H1 (cell line): ENCODE measurements around the gene CYP2J2. TPM values are rescaled to one million over a fixed set of nuclear protein-coding genes. Genes with fewer than 3 reads are reported as not detected.

Source experiments
- CTCF ChIA-PET: fragments of 300-600 bp; sonication (Branson Sonifier 250); formaldehyde crosslinking; loops from one replicate; lab custom pipeline; 2021; ENCODE audit not compliant: partially characterized antibody; lab: Charles Lee
- POLR2A ChIA-PET: fragments of 300-600 bp; sonication (Branson Sonifier 250); formaldehyde crosslinking; loops from one replicate; lab custom pipeline; 2021; ENCODE audit warnings: inconsistent platforms; ENCODE audit not compliant: partially characterized antibody; lab: Charles Lee
- DNase-seq, 2 experiments: peaks; one replicate each; pipeline versions ENCODE4 v3.0.0 to v3.0.0-alpha.2; 2010 to 2022; ENCODE audit warnings: low spot score in 2 of 2, low read depth in 1 of 2, mixed read lengths in 1 of 2
- FAIRE-seq: peaks from 2 replicates; lab custom pipeline; 2011; peaks lifted over from hg19 to GRCh38; lab: Jason Lieb, UNC
- H2AFZ ChIP-seq: 2 replicates; pipeline ENCODE4 v1.8.1; 2012; ENCODE audit warnings: low read length, inconsistent platforms
- H2AK5ac ChIP-seq: 2 replicates; pipeline ENCODE4 v1.6.1; 2013; ENCODE audit warnings: low read depth, low read length
- H2BK120ac ChIP-seq: replicated peaks from 2 replicates; pipeline ENCODE3; 2013; ENCODE audit warnings: low read depth, low read length, inconsistent platforms
- H2BK12ac ChIP-seq: 2 replicates; pipeline ENCODE4 v1.6.1; 2013; ENCODE audit warnings: low read depth, low read length
- H2BK15ac ChIP-seq: 2 replicates; pipeline ENCODE4 v1.6.1; 2013; ENCODE audit warnings: low read length
- H2BK20ac ChIP-seq: 2 replicates; pipeline ENCODE4 v1.6.1; 2013; ENCODE audit warnings: low read length
- H2BK5ac ChIP-seq: 2 replicates; pipeline ENCODE4 v1.6.1; 2013; ENCODE audit warnings: low read depth, low read length
- H3K14ac ChIP-seq: 2 replicates; pipeline ENCODE4 v1.6.1; 2013; ENCODE audit warnings: inconsistent platforms; ENCODE audit not compliant: insufficient read length
- H3K18ac ChIP-seq: 2 replicates; pipeline ENCODE4 v1.6.1; 2013; ENCODE audit warnings: low read length; ENCODE audit errors: extremely low read depth
- H3K23ac ChIP-seq: 2 replicates; pipeline ENCODE4 v1.6.1; 2013; ENCODE audit warnings: inconsistent platforms; ENCODE audit not compliant: insufficient read length
- H3K23me2 ChIP-seq: 2 replicates; pipeline ENCODE4 v1.6.1; 2013; ENCODE audit warnings: low read depth, low read length
- H3K27ac ChIP-seq: 2 replicates; pipeline ENCODE4 v1.6.1; 2011; ENCODE audit warnings: low read depth, low read length, inconsistent platforms
- H3K27me3 ChIP-seq, 4 experiments: replicated peaks in 1 of 4; 1 replicate in 1 of 4; 2 replicates in 3 of 4; pipeline versions ENCODE4 v1.6.1 to v1.8.1; 2011 to 2013; ENCODE audit warnings: low read length in 3 of 4, mild to moderate bottlenecking in 3 of 4, inconsistent platforms in 2 of 4, mixed read lengths in 2 of 4, moderate library complexity in 1 of 4; ENCODE audit not compliant: control insufficient read depth in 3 of 4, insufficient read depth in 3 of 4; ENCODE audit errors: extremely low read depth in 1 of 4
- H3K36me3 ChIP-seq, 4 experiments: 2 replicates each; pipeline versions ENCODE4 v1.6.1 to v1.8.1; 2011 to 2013; ENCODE audit warnings: mild to moderate bottlenecking in 4 of 4, low read length in 3 of 4, moderate library complexity in 2 of 4, control low read depth in 1 of 4, inconsistent platforms in 1 of 4; ENCODE audit not compliant: insufficient read depth in 4 of 4, control insufficient read depth in 2 of 4
- H3K4ac ChIP-seq: replicated peaks from 2 replicates; pipeline ENCODE3; 2013; ENCODE audit warnings: low read length, low read depth, mixed read lengths, inconsistent platforms; ENCODE audit not compliant: insufficient read length
- H3K4me1 ChIP-seq, 4 experiments: replicated peaks in 1 of 4; 1 replicate in 1 of 4; 2 replicates in 3 of 4; pipeline versions ENCODE4 v1.6.1 to v1.8.1; 2011 to 2013; ENCODE audit warnings: low read length in 3 of 4, inconsistent platforms in 2 of 4, mixed read lengths in 1 of 4; ENCODE audit not compliant: insufficient read depth in 4 of 4, control insufficient read depth in 3 of 4
- H3K4me2 ChIP-seq, 2 experiments: 2 replicates each; pipeline versions ENCODE4 v1.6.1 to v1.8.1; 2011 to 2013; ENCODE audit warnings: low read depth in 2 of 2, low read length in 2 of 2, control low read depth in 1 of 2, inconsistent platforms in 1 of 2, mild to moderate bottlenecking in 1 of 2; ENCODE audit not compliant: insufficient read depth in 1 of 2
- H3K4me3 ChIP-seq, 4 experiments: fragments of 200-600, 300-600 bp in 1 of 4; sonication (generic), shearing (Covaris generic), sonication (Bioruptor Twin) in 1 of 4; 2 replicates each; pipeline versions ENCODE4 v1.5.1 to v1.8.1; 2011 to 2016; ENCODE audit warnings: low read length in 4 of 4, low read depth in 3 of 4, control low read depth in 2 of 4, inconsistent platforms in 2 of 4, mild to moderate bottlenecking in 2 of 4, mixed read lengths in 1 of 4, moderate library complexity in 1 of 4; ENCODE audit not compliant: insufficient read depth in 2 of 4; ENCODE audit errors: extremely low read depth in 1 of 4
- H3K56ac ChIP-seq: replicated peaks from 2 replicates; pipeline ENCODE3; 2013; ENCODE audit warnings: low read depth, mild to moderate bottlenecking, mixed read lengths, low read length, inconsistent platforms; ENCODE audit not compliant: insufficient read length
- H3K79me1 ChIP-seq: 2 replicates; pipeline ENCODE4 v1.6.1; 2013; ENCODE audit warnings: low read depth, low read length, control low read depth
- H3K79me2 ChIP-seq, 2 experiments: 2 replicates each; pipeline versions ENCODE4 v1.6.1 to v1.8.1; 2012 to 2013; ENCODE audit warnings: low read length in 2 of 2, mild to moderate bottlenecking in 2 of 2, inconsistent platforms in 1 of 2; ENCODE audit not compliant: insufficient read depth in 2 of 2, control insufficient read depth in 1 of 2
- H3K9ac ChIP-seq, 4 experiments: replicated peaks in 1 of 4; 1 replicate in 1 of 4; 2 replicates in 3 of 4; pipeline versions ENCODE4 v1.6.1 to v1.8.1; 2011 to 2013; ENCODE audit warnings: low read depth in 3 of 4, low read length in 3 of 4, control low read depth in 2 of 4, mild to moderate bottlenecking in 2 of 4, moderate library complexity in 2 of 4, inconsistent platforms in 1 of 4; ENCODE audit errors: extremely low read depth in 1 of 4
- H3K9me3 ChIP-seq, 2 experiments: 2 replicates each; pipeline versions ENCODE4 v1.6.1 to v1.8.1; 2012 to 2013; ENCODE audit warnings: mild to moderate bottlenecking in 2 of 2, moderate library complexity in 2 of 2, control low read depth in 1 of 2, inconsistent platforms in 1 of 2, low read depth in 1 of 2, low read length in 1 of 2, mixed read lengths in 1 of 2; ENCODE audit not compliant: insufficient read depth in 2 of 2
- H4K20me1 ChIP-seq, 2 experiments: replicated peaks in 1 of 2; 2 replicates each; pipeline versions ENCODE3 to v1.8.1; 2011 to 2013; ENCODE audit warnings: inconsistent platforms in 2 of 2, low read length in 2 of 2, mild to moderate bottlenecking in 1 of 2; ENCODE audit not compliant: insufficient read depth in 2 of 2, control insufficient read depth in 1 of 2
- H4K5ac ChIP-seq: 2 replicates; pipeline ENCODE4 v1.6.1; 2013; ENCODE audit warnings: low read length, low read depth, mixed read lengths, inconsistent platforms; ENCODE audit not compliant: insufficient read length
- H4K8ac ChIP-seq: 2 replicates; pipeline ENCODE4 v1.8.0; 2013; ENCODE audit warnings: mild to moderate bottlenecking, moderate library complexity, low read length, inconsistent platforms; ENCODE audit not compliant: insufficient read depth; ENCODE audit errors: extremely low read depth
- H4K91ac ChIP-seq: replicated peaks from 2 replicates; pipeline ENCODE3; 2013; ENCODE audit warnings: low read length, mixed read lengths, inconsistent platforms; ENCODE audit not compliant: insufficient read length
- BACH1 ChIP-seq: IDR thresholded peaks from 2 replicates; pipeline ENCODE4 v1.6.1; 2012; ENCODE audit warnings: low read length, improper control_type of control experiment
- CREB1 ChIP-seq: IDR thresholded peaks from 2 replicates; pipeline ENCODE4 v1.6.1; 2012; ENCODE audit warnings: inconsistent platforms
- RAD21 ChIP-seq, 2 experiments: IDR thresholded peaks in 1 of 2; conservative IDR thresholded peaks in 1 of 2; 2 replicates each; pipeline ENCODE4 v1.6.1; 2011; ENCODE audit warnings: low read depth in 2 of 2, low read length in 2 of 2, improper control_type of control experiment in 1 of 2, inconsistent platforms in 1 of 2, mild to moderate bottlenecking in 1 of 2, moderate library complexity in 1 of 2
- RBBP5 ChIP-seq: IDR thresholded peaks from 2 replicates; pipeline ENCODE4 v1.7.1; 2012; ENCODE audit warnings: low read depth, mild to moderate bottlenecking, inconsistent platforms, low read length, moderate library complexity, borderline replicate concordance
- SP2 ChIP-seq: IDR thresholded peaks from 2 replicates; pipeline ENCODE4 v1.6.1; 2012; ENCODE audit warnings: mild to moderate bottlenecking, low read length, inconsistent platforms
- WGBS, 2 experiments: shearing (Covaris generic) in 1 of 2; methylation state at CpG; one replicate each; pipeline versions ENCODE4 v1.1.6 to v1.1.7; 2013 to 2015; ENCODE audit warnings: low lambda C conversion rate in 2 of 2, mixed read lengths in 2 of 2, inconsistent platforms in 1 of 2, low coverage in 1 of 2, missing lambda C conversion rate in 1 of 2; ENCODE audit not compliant: insufficient replicate concordance in 2 of 2, insufficient coverage in 1 of 2, insufficient read length in 1 of 2; ENCODE audit errors: extremely low coverage in 1 of 2, missing lambda C conversion rate in 1 of 2; 5-methylcytosine and 5-hydroxymethylcytosine counted together
- polyA plus RNA-seq, 7 experiments: library from polyadenylated mRNA; depleted of rRNA in 3 of 7; stranded (reverse) in 5 of 7; unstranded in 2 of 7; fragments of >200 nt in 5 of 7; fragments of 200-250 nt in 2 of 7; gene quantifications; 1 replicate in 5 of 7; 2 replicates in 1 of 7; 4 replicates in 1 of 7; pipeline versions ENCODE4 v1.2.1 to v1.2.3, GENCODE V29; 2011 to 2013; ENCODE audit warnings: missing spikeins in 2 of 7, mixed read lengths in 2 of 7
- total RNA-seq: library from RNA; stranded (reverse); fragmentation: NEBNext Ultra II Directional; extraction: Animal tissue kit (Norgen Biotek cat#: 25700); gene quantifications from 2 replicates; pipeline ENCODE4 v1.2.1, GENCODE V29; 2021
- TF ChIP-seq, protein P1 (sequence below), 3 experiments: IDR thresholded peaks; 1 replicate in 2 of 3; 2 replicates in 1 of 3; pipeline versions ENCODE4 v1.5.1 to v1.6.1; 2011; ENCODE audit warnings: low read length in 3 of 3, mild to moderate bottlenecking in 3 of 3, inconsistent platforms in 2 of 3, low read depth in 1 of 3, moderate library complexity in 1 of 3; ENCODE audit not compliant: insufficient read depth in 1 of 3; ENCODE audit errors: control extremely low read depth in 1 of 3

CYP2J2 gene
- total and polyA plus RNA-seq, 2 of the 8 experiments (the other 6 are each of a cell fraction or from before 2014, with no cell fraction given), result 0.59 to 2.1 TPM

GRCh38 chr1:59947047-59947938, 20.7 kb upstream of the CYP2J2 start:
- H3K23me2 ChIP-seq, result no peaks in the 10 kb centered on the region
- H4K20me1 ChIP-seq, result no peaks in the 10 kb centered on the region
- H3K27ac ChIP-seq, result no peak overlapping the region
- H3K18ac ChIP-seq, result no peak overlapping the region
- H3K27me3 ChIP-seq, result no peaks in the 10 kb centered on the region
- no peaks in the 10 kb centered on the region for H3K79me2 ChIP-seq
- H3K36me3 ChIP-seq, result no peaks in the 10 kb centered on the region
- POLR2A ChIA-PET, result interaction anchor here (1.5 kb wide), 1 partner anchor 69 kb away, joined by 7 read pairs; no protein-coding TSS in a partner anchor
- CTCF ChIA-PET, result interaction anchor here (0.6 to 15.9 kb wide), 35 partner anchors 10 to 1758 kb away, joined by 3 to 323 read pairs (median 5); partner anchors contain the start of gene CYP2J2
- no peak overlapping the region for H2BK12ac ChIP-seq
- peak overlapping the region; percentile 96 for H2AFZ ChIP-seq
- no peak overlapping the region for H2AK5ac ChIP-seq
- no peak overlapping the region for H3K14ac ChIP-seq
- H3K56ac ChIP-seq, result no peak overlapping the region
- H3K9ac ChIP-seq, result no peak overlapping the region
- no peak overlapping the region for H4K8ac ChIP-seq
- H3K23ac ChIP-seq, result no peak overlapping the region
- no peak overlapping the region for H4K91ac ChIP-seq
- peak; percentile 96 for FAIRE-seq
- H2BK20ac ChIP-seq, result no peak overlapping the region
- H3K4me1 ChIP-seq, result no peaks in the 10 kb centered on the region
- 20% methylated on average over 6 of the region's 6 CpGs; no CpG with 5 or more reads in 1 of the 2 experiments for WGBS, 2 experiments
- no peak overlapping the region for H2BK120ac ChIP-seq
- H3K79me1 ChIP-seq, result no peaks in the 10 kb centered on the region
- DNase-seq, result peak in 1 of 2 experiments; percentile 59
- H3K4me2 ChIP-seq, result no peak overlapping the region
- TF ChIP-seq, protein P1, sequence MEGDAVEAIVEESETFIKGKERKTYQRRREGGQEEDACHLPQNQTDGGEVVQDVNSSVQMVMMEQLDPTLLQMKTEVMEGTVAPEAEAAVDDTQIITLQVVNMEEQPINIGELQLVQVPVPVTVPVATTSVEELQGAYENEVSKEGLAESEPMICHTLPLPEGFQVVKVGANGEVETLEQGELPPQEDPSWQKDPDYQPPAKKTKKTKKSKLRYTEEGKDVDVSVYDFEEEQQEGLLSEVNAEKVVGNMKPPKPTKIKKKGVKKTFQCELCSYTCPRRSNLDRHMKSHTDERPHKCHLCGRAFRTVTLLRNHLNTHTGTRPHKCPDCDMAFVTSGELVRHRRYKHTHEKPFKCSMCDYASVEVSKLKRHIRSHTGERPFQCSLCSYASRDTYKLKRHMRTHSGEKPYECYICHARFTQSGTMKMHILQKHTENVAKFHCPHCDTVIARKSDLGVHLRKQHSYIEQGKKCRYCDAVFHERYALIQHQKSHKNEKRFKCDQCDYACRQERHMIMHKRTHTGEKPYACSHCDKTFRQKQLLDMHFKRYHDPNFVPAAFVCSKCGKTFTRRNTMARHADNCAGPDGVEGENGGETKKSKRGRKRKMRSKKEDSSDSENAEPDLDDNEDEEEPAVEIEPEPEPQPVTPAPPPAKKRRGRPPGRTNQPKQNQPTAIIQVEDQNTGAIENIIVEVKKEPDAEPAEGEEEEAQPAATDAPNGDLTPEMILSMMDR (IDR thresholded peaks at IDR 0.05; ENCODE audit: control extremely low read depth in 1 of 3, insufficient read depth in 1 of 3, low read depth in 1 of 3, low read length in 3 of 3), result peak; percentile 78 to 93 (median 85)
- TF ChIP-seq SP2 (no peak), RBBP5 (no peak), BACH1 (no peak), CREB1 (0 out of 2 replicates have a peak, but pooled peaks have one; percentile 12), RAD21 (IDR thresholded peaks at IDR 0.05 in 1 of 2, conservative IDR thresholded peaks at IDR 0.05 in 1 of 2; ENCODE audit: low read depth in 2 of 2, low read length in 2 of 2) (peak; percentile 94 to 96)
- TF ChIP-seq, all 59 proteins: peak for 3
- Histone ChIP-seq H2BK5ac (no peak overlapping the region), H3K4ac (no peak overlapping the region), H3K4me3 (no peak overlapping the region), H2BK15ac (no peak overlapping the region), H4K5ac (no peak overlapping the region), H3K9me3 (no peaks in the 10 kb centered on the region)
